Stimulated activated CD8-positive, alpha-beta memory T cell treated with anti-CD3 and anti-CD28 coated beads, Interleukin-15, amount 100 ng/mL, for 4 hours (primary cell): ENCODE results near the gene SPAG16.
"Not testable (repeated sequence)": the region's sequence is repeated elsewhere in the genome, so short reads cannot be mapped to it uniquely, and the experiment has no call there.

Source experiments
- DNase-seq, 2 donors: peaks; one replicate each; pipeline ENCODE4 v3.0.0-alpha.2; 2020; ENCODE audit warnings: low read depth in 2 of 2

SPAG16 gene

DNA sequence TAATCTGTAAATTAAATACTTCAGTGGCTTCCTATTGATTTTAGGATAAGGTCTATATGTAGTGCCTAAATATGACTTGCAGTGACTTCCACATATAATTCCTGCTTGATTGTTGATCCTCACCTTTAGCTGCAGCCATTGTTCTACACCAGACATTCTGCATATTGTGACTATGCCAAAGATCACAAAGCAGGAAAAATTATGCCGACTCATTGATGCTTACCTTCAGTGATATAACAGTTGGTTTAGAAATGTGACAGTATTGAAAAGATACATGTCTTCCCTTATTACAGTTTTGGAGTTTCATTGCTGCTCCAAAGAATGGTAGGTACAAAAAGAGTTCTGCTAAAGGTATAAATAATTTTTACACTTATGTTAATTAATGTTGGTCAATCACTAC, 12.3 kb upstream of the SPAG16 start:
- no peak for DNase-seq

DNA sequence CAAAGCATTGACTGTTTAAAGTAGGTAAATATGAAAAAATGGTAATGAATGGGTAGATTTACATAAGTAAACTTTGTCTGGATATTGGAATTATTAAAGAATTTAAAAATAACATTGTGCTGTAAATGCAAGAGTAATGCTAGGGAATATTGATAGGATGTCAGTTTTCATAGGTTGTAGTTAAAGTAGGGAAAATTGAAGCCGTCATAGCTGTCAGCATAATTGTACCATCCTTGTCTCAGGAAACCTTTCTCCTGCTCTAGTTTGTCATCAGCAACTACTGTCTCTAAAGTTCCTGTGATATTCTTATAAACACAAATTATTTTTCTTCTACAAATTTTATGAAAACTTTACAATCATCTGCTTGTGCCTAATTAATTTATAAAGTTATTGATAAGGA, 10.1 kb upstream of the SPAG16 start:
- no peak for DNase-seq

DNA sequence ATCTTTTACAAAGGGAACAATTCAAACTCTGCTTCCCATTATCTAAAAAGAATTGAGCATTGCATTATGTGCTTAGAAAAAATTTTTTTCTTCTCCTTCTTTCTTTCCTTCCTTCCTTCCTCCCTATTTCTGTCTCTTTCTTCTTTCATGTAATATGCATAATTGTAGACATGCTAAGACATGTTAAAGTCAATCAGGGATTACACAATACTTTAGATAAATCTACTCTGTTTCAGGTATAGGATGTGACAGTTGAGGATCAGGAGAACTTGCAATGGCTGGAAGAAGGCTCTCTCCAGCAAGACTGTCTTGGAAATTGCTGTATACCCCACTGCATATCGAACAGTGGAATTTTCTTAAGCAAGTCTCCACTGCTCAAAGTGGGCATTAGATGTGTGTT, 9.0 kb upstream of the SPAG16 start:
- DNase-seq, result no peak

DNA sequence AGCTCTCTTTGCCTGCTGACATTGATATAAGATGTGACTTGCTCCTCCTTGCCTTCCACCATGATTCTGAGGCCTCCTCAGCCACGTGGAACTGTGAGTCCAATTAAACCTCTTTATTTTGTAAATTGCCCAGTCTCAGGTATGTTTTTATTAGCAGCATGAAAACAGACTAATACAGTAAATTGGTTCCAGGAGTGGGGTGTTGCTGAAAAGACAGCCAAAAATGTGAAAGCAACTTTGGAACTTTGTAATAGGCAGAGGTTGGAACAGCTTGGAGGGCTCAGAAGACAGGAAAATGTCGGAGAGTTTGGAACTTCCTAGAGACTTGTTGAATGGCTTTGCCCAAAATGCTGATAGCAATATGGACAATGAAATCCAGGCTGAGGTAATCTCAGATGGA, 7.1 kb upstream of the SPAG16 start:
- DNase-seq, result not testable (repeated sequence)

DNA sequence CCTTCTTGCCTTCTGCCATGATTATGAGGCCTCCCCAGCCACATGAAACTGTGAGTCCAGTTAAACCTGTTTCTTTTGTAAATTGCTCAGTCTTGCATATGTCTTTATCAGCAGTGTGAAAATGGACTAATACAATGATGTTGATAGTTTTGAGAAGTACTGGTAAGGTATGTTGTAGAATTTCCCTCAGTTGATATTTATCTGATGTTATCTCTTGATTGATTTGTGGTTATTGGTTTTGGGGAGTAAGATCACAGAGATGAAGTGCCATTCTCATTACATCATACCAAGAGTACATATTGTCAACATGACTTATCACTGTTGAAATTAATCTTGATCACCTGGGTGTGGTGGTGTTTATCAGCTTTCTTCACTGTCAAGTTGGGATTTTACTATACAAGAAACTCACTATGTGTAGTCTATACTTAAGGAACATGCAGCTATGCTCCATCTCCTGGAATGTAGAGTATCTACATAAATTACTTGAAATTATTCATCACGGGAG, 5.1 kb upstream of the SPAG16 start:
- no peak for DNase-seq

DNA sequence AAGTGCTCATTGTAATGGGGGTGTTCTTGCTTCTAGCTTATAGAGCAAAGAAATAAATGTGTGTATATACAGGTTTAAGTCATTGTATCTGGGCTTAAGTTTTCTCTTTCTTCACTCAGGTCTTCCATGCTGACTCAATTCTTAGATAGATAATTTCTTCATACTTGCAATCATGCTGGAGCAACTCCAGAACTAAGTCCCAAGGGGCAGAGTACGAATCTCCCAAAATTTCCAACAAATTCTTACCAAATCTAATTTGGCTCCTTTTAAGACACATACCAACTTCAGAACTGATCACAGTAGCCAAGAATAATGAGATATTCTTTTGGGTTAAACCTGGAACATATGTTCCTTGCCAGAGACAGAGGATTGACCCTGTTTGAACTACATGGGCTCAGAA, 4.3 kb upstream of the SPAG16 start:
- no peak for DNase-seq

DNA sequence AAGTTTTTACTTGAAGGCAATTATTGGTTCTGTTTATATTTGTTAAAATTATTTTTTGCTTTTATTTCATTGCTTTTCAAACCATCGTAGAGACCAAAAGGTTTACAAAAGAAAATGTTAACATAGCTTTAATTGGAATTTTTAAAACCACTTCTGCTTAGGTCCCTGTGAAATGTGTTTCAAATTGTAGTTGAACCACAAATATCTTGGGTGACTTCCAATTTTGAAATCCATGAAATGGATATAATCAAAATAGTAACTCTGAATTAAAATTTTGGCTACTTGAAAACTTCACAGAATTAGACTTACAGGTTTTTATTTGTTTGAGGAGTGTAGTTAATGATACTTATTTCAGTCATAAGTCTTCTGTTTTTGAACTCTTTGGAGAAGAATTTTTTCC, 3.1 kb upstream of the SPAG16 start:
- no peak for DNase-seq

DNA sequence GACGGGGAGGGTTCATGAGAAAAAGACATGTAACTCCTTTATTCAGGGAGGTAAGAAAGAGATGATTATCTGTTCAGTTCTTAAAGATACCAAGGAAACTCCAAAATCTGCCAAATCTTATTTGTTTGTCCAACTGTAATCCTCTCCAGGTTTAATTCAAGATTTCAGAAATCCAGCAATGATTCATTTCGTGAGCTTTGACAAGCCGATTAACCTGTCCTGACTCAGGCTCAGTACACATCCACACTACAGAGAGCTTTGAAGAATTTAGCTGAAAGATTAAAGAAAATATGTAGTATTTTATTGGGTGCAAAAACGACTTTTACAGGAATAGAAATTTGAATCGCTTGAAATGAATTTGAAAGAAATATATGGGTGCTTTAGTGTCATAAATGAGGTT, 1.1 kb downstream of the SPAG16 start:
- DNase-seq, result no peak

DNA sequence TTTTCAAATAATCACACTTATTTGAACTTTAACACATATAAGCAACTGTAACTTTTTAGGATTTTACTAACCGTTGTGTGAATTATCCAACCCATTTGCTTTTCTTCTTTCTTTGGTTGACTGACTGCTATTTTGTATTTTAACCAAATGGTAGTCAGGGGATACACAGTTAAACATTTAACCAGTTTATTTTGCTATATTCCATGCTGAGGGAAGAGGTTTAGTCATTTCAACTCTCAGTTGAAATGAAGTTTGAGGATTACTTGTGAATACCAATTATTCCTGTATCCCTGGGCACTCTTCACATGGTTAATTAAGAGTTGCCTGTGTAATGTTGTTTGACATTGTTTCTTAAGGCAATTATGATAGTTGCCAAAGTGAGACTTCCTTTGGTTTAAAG, 1.9 kb downstream of the SPAG16 start:
- no peak for DNase-seq

DNA sequence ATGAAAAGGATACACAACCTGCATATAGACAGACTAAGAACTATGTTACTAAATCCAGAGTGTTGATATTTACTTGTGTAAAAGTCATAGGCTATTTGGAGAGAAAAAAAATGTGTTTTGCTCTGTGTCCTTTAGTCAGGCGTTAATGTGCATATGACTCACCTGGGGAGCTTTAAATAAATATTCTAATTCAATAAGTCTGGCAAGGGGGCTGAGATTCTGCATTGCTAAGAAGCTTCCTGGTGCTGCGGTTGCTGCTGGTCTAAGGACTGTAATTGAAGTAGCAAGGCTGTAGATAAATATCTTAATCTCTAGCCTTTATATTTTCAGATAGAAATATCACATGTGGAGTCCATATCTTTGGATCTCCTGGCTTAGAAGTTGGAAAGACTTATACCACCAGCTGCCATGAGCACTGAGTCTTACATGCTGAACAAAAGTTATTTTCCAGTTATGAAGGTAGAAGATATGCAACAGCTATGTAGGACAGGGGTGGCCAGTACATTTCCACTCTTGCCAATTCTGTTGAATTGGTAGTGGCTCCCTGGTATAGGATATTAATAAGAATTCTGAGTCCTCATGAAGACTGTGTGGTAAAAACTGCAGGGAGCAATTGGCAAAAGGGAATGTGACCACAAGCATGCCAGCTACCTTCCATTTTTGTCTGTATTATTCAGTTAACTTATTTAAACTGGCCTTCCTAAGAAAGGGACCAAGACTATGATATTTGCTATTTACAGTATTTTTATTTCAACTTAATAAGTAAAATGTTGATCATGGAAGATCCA, 4.8 kb downstream of the SPAG16 start:
- DNase-seq, result no peak

DNA sequence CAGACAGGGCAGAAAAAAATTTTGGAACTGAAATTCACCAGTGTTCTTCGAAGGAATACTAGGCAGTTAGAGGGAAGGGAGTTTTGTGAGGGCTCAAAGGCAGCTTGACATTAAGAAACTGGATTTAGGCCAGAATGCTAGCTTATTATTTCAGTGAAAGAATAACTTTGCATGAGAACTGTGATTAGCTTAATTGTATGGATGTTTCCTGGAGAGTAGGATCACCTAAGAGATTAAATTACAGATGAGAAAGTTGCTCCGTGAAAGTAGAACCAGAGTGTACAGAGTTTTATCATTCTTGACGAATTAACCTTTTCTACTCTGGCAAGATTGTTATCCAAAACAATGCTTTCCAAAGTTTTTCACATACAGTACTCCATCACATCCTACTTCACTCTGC, 6.2 kb downstream of the SPAG16 start:
- DNase-seq, result no peak

DNA sequence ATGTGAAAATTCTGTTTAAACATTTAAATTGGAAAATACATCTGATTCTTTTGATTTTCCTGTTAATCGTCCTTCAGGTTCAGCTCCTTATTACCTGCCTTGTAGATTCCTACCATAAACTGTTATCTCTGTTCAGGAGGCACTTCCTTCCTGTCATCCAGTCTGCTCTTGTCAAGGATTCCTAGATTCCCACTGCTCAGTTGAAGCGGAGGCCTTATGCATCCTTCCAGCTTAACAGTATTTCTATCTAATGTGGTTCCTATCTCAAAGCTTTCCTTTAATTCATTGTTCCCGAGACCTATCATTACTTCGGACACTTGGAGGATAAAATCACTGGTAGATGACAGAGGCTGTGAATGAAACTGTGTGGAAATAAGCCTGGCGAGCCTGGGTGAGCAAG, 12.0 kb downstream of the SPAG16 start:
- no peak for DNase-seq

DNA sequence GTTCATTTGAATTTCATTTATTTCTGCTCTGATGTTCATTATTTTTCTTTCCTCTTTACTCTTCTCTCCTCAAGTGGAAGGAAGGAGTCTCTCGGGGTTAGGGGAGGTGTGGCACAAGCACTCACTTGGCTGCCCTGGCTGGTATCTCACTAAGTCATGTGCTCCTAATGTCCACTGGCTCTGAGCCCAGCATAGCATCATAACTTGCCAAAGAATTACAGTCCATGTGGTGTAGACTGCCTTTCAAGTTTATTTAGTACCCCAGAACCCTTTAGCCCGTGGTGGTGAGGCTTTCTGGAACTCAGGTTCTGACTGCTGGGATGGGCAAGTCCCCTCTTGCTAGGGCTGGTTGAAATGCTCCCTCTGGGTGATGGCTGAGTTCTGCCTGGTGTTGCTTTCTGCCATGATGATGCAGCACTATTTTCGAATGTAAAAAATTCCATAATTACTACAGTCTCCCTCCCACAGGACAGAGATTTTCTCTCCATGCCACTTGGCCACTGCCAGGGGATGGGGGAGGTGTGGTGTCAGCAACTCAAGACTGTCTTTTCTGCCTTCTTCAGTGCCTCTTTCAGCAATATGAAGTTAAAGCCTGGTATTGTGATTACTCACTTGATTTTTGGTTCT, 22.2 kb downstream of the SPAG16 start:
- DNase-seq, result no peak

DNA sequence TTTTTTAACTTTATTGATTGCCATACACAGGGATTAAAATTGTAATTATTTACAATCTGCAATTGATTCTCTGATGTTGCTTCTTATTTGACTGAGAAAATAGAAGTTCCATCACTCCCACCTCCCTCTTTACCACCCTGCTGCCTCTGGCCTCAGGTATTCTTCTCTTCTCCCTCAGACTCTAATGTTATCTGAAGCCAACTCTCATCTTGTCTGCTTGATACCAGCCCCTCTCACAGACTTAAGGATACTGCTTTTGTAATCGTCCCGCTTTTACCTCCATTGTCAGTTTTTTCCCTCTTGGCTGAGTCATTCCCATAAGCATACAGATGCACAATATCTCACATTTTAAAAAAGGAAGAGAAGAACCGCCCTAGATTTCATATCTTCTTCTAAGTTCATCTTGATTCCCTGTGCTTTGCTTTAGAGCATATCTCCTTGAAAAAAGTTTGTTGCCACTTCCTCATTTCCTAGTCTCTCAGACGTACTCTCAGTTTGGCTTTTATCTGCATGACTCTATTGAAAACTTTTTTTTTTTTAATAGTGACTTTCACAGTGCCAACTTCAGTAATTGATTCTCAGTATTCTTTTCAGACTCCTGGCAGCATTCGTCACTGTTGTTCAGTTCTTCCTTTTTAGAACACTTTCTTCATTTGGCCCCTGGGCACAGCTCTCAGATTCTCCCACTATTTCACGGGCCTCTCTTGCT, 31.1 kb downstream of the SPAG16 start:
- no peak for DNase-seq

DNA sequence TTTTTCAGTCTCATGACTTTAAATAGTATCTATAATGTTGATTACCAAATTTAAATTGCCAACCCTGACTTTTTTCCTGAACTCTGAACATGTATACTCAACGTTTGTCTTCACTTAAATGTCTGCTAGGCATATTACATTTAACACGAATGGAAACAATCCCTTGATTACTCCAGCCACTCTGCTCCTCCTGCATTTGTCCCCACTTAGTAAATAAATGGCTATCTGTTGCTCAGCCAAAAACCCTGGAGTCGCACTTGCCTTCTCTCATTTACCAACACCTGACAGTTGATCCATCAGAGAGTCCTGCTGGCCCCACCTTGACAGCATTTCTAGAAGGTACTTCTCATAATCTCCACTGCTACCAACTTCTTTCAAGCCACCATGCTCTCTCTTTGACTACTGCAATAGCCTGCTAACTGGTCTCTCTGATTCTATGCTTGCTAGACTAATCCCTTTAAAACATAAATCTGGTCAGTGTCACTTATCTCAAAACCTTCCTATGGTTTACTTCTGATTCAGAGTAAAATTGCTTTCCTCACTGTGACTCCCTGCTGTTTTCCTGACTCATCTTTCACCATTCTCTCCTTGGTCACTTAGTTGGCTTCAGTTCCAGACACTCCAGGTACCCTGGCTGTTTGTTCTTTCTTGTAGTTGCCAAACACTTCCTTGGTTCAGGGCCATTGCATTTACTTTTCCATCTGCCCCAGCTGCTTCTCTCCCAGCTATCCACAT, 31.9 kb downstream of the SPAG16 start:
- no peak for DNase-seq

DNA sequence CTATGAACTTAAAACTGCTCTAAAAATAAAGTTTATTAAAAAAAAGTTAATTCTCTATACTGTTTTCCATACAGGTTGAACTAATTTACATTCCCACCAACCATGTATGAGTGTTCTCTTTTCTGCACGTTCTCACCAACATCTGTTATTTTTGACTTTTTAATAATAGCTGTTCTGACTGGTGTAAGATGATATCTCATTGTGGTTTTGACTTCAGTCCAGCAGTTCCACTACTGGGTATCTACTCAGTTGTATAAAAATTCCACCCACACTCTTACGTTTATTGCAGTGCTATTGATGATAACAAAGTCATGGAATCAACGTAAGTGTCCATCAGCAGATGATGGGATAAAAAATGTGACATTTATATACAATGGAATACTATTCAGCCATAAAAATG, 33.7 kb downstream of the SPAG16 start:
- DNase-seq, result no peak

DNA sequence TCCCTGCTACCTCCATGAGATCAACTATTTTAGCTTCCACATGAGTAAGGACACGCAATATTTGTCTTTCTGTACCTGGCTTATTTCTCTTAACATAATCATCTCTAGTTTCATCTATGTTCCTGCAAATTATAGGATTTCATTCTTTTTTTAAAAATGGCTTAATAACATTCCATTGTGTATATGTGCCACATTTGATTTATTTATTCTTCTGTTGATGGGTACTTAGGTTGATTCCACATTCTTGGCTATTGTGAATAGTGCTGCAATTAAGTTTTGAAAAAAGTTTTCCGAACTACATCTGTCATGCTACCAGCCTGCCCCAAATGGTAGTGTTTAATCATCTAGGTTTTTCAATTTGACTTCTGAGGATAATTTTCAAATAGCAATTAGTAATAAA, 36.3 kb downstream of the SPAG16 start:
- DNase-seq, result no peak

DNA sequence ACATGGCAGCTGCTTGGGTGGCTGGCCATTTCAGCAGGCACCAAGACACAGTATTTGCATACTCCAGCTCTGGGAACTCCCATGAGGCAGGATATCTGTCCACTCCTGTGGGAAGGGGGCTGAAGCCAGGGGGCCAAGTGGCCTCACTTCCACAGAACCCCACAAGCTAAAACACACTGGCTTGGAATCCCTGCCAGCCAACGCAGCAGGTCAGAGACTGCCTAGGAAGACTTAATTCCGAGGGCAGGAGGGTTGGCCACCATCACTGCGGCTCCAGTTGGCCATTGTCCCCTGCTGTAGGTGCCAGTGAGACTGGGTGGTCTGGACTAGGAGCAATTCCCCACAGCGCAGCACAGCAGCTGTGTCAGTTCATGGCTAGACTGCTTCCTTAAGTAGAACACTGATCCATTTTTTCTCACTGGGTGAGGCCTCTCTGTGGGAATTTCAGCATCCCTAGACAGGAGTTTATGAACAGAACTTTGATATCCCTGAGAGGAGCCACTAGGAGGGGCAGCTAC, 52.0 kb downstream of the SPAG16 start:
- no peak for DNase-seq

DNA sequence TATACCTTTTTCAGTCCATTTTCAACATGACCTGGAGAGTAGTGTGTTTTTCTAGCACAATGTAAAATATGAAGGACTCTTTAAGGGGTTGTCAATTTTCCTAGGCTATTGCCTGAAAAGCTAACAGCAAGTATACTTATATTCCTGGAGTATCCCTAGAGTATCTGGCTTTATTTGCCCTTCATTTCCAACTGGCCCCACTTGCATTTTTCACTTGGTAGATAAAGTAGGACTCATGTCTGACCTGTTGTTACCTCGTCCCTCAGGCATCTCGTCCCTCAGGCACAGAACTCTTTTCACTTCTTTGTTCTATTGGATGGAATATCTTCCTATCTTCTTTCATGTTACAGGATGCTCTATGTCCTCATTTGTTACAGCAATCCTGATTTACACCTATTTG, 69.2 kb downstream of the SPAG16 start:
- DNase-seq, result no peak

DNA sequence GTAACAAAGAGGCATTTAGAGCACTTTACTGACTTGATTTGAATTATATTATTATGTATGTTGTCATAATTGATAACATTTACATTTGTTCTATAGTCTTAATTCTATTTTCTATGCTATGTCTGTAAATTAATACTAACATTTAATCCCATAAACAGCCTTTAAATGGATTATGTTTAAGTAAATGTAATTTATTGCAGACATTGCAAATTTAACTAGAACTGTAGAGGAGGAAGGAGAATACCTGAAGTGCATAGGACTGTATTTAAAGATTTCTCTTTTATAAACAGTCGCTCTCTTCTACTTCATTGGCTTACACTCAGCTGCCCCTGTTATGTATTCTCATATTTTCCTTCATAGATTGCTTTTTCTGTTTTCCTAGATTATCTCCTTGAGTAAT, 92.4 kb downstream of the SPAG16 start:
- DNase-seq, result no peak

DNA sequence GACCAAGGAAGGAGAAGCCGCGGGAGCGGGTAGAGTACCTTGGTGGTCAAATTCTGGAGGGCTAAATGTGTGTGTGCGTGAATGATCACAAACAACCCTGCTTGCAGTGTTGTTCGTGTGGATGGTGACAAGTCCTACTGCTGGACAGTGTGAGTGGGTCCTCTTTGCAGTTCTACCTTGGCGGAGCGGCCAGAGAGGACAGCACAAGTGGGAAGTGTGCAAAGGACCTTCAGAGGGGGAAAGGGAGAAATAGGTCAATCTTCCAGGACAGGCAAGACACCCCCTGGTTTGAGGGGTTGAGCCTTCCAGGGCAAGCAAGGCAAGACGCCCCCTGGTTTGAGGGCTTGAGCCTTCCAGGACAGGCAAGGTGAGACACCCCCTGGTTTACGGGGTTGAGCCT, 122.8 kb downstream of the SPAG16 start:
- not testable (repeated sequence) for DNase-seq
